ENCODE results near the gene SAMD14.
"Not testable (repeated sequence)": the region's sequence is repeated elsewhere in the genome, so short reads cannot be mapped to it uniquely, and the experiment has no call there.

The SAMD14 gene

DNA sequence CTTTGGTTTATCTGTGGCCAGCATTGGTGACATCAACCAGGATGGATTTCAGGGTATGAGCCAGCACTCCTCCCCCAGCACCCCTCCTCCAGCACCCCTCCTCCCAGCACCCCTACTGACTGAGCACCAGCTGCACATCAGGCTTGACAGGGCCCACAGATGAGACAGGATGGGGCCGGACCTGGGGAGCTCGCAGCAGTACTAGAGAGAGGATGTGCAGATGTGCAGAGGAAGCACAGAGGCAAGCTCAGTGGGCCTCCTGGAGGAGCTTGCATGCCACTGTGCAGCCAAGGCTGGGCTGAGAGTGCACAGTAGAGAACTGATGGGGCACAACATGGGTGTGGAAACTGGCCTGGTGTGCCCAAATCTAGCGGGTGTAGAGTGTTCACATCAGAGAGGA, 57.8 kb downstream of the SAMD14 start:
- no peak for DNase-seq

GRCh38 chr17:50071692-50072091, 58.3 kb downstream of the SAMD14 start:
- DNase-seq: no peak

- DNase-seq: no peak
These were observed 58.9 kb downstream of the SAMD14 start for GRCh38 chr17:50070908-50071680.

DNA sequence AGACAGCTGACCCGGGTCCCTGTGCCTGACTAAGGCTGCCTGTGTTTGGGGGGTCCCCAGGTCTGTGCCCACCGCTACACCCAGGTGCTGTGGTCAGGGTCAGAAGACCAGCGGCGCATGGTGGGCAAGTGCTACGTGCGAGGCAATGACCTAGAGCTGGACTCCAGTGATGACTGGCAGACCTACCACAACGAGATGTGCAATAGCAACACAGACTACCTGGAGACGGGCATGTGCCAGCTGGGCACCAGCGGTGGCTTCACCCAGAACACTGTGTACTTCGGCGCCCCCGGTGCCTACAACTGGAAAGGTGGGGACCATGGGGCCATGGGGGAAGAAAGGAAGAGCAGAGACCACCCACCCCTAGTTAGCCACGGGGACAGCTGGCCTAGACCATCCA, 62.0 kb downstream of the SAMD14 start:
- no peak for DNase-seq

GRCh38 chr17:50066995-50067394, 63.0 kb downstream of the SAMD14 start:
- no peak for DNase-seq

DNA sequence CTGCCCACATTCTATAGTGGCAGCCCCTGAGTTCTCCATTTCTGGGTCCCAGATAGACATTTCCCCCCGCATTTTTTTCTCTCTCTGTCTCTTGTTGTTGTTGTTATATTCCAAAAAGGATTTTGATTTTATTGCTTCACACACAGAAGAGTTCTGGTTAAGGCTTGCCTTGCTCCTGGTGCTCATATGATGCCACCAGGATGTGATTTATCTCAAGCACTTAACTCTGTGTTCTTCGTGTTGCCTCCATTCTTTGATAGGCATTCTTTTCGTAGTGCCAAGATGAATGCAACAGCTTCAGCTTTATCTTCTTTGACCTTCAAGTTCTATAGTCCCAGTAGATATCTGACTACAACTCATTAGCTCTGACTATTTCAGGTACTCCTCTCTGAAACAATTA, 64.9 kb downstream of the SAMD14 start:
- DNase-seq: no peak

- DNase-seq: no peak
These were observed 65.5 kb downstream of the SAMD14 start for GRCh38 chr17:50064253-50065001.

DNA sequence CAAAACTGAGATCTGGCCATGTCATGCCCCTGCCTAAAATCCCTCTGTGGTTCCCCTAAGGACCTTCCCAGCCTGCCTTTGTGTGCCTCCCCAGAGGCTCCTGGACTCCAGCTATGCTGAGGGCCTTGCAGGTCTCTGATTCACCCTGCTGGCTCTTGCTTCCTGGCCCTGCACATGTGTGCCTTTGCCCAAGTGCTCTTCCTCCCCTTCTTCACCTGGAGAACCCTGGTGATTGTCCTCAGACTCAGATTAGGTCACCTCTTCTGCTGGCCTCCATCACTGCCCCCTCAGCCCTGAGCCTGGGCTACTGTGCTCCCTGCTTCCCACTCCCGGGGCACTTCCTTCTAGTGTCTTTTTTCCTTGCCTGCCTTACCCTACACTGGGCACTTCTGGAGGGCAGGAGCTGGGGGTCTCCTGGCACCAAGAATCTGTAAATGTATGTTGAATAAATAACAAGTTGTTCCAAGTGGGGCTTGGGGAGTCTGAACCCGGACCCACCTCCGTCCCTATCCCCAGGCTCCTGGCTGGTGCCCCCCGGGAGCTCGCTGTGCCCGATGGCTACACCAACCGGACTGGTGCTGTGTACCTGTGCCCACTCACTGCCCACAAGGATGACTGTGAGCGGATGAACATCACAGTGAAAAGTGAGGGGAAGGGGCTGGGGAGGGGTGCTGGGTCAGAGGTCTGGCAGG, 66.3 kb downstream of the SAMD14 start:
- DNase-seq: no peak

DNA sequence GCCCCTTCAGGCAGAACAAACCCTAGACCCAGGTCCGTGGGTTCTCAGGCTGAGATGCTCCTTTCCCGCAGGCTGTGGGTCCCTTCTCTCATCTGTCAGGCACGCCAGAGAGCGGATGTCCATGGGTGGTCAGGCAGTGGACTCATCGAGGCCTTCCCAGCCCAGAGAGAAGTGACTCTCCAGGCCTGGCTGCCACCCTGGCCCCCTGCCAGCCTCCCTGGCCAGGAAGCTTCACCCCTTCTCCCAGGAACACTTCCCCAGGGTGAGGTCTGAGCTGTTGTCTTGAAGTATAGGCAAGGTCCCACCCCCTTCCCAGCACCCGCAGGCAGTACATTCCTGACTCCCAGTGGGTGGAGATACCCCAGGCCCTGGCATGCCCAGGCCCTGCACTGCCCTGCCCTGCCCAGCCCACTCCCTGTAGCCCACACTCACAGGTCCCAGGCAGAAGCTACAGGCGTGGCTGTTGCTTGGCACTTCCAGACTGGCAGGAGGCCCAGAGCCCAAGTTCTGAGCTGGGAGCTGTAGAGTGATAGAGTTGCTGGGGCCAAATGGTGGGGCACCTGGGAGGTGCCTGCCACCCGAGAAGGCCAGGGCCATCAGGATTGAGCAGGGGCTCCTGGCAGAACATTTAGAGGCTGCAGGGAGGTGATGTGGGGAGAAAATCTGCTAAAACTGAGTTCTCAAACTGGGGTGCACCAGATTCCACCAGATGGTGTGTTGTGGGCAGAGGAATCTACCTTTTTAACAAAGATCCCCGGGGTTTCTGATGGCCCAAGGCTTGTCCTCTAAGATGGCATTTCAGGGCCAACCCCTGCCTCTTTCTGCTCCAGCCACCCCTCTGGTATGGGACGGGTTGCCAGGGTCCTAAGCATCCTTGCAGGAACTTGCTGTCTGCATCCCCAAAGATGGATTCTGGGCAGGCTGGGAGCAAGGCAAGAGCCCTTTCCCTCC, 67.4 kb downstream of the SAMD14 start:
- no peak for DNase-seq

DNA sequence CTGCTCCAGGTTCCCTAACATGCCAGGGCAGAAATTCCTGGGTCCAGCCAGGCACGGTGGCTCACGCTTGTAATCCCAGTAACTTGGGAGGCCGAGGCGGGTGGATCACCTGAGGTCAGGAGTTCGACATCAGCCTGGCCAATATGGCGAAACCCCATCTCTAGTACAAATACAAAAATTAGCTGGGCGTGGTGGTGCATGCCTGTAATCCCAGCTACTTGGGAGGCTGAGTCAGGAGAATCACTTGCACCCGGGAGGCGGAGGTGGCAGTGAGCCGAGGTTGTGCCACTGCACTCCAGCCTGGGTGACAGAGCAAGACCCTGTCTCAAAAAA, 68.3 kb downstream of the SAMD14 start:
- DNase-seq: not testable (repeated sequence)

DNA sequence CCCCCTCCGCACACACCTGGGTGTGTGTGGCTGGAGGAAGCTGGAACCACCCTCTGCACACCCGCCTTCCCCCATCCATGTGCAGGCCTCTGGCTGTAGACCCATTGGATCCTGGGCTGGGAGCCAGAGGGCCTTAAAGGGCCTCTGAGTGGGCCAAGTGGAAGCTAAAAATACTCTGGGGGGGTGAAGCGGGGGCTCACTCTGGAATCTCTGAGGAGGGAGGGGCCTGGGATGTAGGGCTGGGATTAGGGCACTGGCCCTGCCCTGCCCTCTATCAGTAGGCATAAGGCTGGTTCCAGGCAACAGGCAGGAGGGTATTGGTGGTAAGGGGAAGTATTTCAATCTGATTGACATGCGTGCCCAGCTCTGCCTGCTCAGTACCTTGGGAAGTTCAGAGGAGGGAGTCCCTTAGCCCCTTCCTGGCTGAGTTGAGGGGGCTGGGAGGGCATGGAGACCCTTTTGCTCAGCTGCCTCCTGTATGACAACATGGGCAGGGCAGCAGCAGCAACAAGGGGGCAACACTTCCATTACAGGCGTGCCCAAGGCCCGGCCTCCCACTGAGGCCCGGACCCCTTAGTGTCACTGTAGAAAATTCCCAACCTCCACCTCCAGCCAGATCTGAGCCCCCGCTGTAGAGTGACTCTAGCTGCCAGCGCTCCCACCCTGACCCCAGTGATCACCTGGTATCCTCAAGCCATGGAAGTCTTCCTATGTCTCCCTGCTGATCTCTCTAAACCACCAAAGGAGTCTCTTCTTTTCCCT, 68.8 kb downstream of the SAMD14 start:
- no peak for DNase-seq
